ENCODE data around the gene MYO1E.

GRCh38 chr15:59271595-59272201 lies 101.0 kb downstream of the MYO1E start:
- TF ChIP-seq POLR2AphosphoS5 (IDR thresholded peaks at IDR 0.05): no peak
- TF ChIP-seq CTCF (IDR thresholded peaks at IDR 0.05): no peak
- TF ChIP-seq POLR2A (IDR thresholded peaks at IDR 0.05): no peak

Data from prostate gland (tissue), 2 donors.